Ishikawa (cell line): ENCODE data around the gene CASP10.

Source experiments
- CEBPB ChIP-seq: IDR thresholded peaks from 2 replicates; pipeline ENCODE4 v1.6.1; 2012
- CREB1 ChIP-seq: IDR thresholded peaks from 2 replicates; pipeline ENCODE4 v1.6.1; 2012; ENCODE audit warnings: low read depth
- EGR1 ChIP-seq: IDR thresholded peaks from 2 replicates; pipeline ENCODE4 v1.6.1; 2012
- EP300 ChIP-seq: IDR thresholded peaks from 2 replicates; pipeline ENCODE4 v1.6.1; 2012; ENCODE audit warnings: borderline replicate concordance
- FOXM1 ChIP-seq: IDR thresholded peaks from 2 replicates; pipeline ENCODE4 v1.6.1; 2012; ENCODE audit warnings: low read depth, borderline replicate concordance
- MAX ChIP-seq: IDR thresholded peaks from 2 replicates; pipeline ENCODE4 v1.6.1; 2012
- NFIC ChIP-seq: IDR thresholded peaks from 2 replicates; pipeline ENCODE4 v1.6.1; 2012
- RAD21 ChIP-seq: IDR thresholded peaks from 2 replicates; pipeline ENCODE4 v1.6.1; 2012; ENCODE audit warnings: low read depth
- REST ChIP-seq: IDR thresholded peaks from 2 replicates; pipeline ENCODE4 v1.6.1; 2012; ENCODE audit warnings: low read depth, mild to moderate bottlenecking
- TAF1 ChIP-seq: IDR thresholded peaks from 2 replicates; pipeline ENCODE4 v1.6.1; 2012; ENCODE audit warnings: low read depth, mild to moderate bottlenecking
- TCF12 ChIP-seq: IDR thresholded peaks from 2 replicates; pipeline ENCODE4 v1.6.1; 2012; ENCODE audit warnings: low read depth
- TEAD4 ChIP-seq: IDR thresholded peaks from 2 replicates; pipeline ENCODE4 v1.6.1; 2012
- USF1 ChIP-seq: IDR thresholded peaks from 2 replicates; pipeline ENCODE4 v1.6.1; 2012
- YY1 ChIP-seq: IDR thresholded peaks from 2 replicates; pipeline ENCODE4 v1.6.1; 2012; ENCODE audit warnings: low read depth
- ZBTB7A ChIP-seq: IDR thresholded peaks from 2 replicates; pipeline ENCODE4 v1.6.1; 2012; ENCODE audit warnings: low read depth

CASP10 gene

GRCh38 chr2:201232467-201232815, 49.5 kb downstream of the CASP10 start:
- no peak for TF ChIP-seq CREB1
- TF ChIP-seq ZBTB7A = no peak
- TF ChIP-seq FOXM1 = no peak
- no peak for TF ChIP-seq CEBPB
- TF ChIP-seq TCF12 = no peak
- TF ChIP-seq EGR1 = no peak
- no peak for TF ChIP-seq NFIC
- no peak for TF ChIP-seq TAF1
- TF ChIP-seq RAD21 = no peak
- TF ChIP-seq USF1 = no peak
- TF ChIP-seq TEAD4 = no peak
- TF ChIP-seq EP300 = no peak
- no peak for TF ChIP-seq REST
- no peak for TF ChIP-seq MAX
- TF ChIP-seq YY1 = no peak

GRCh38 chr2:201233192-201233811, 50.4 kb downstream of the CASP10 start:
- TF ChIP-seq TAF1 (peak; percentile 16; the same call in 1 of the 2 replicates), USF1 (peak; percentile 85), TEAD4 (no peak), TCF12 (no peak), NFIC (no peak), YY1 (0 out of 2 replicates have a peak, but pooled peaks have one; percentile 31), MAX (peak; percentile 76), CEBPB (no peak)

- no peak for TF ChIP-seq NFIC
- TF ChIP-seq TAF1 = no peak
- TF ChIP-seq USF1 = no peak
- TF ChIP-seq REST = no peak
- no peak for TF ChIP-seq CEBPB
- TF ChIP-seq EP300 = no peak
- no peak for TF ChIP-seq MAX
Measured at GRCh38 chr2:201233812-201234662, 51.1 kb downstream of the CASP10 start.

- peak; percentile 58 for TF ChIP-seq TEAD4
- no peak for TF ChIP-seq YY1
Measured at GRCh38 chr2:201234663-201235135, 51.8 kb downstream of the CASP10 start.

- TF ChIP-seq TEAD4 = 0 out of 2 replicates have a peak, but pooled peaks have one; percentile 15
- TF ChIP-seq NFIC = peak; percentile 24; the same call in 1 of the 2 replicates
- no peak for TF ChIP-seq TCF12
- TF ChIP-seq RAD21 = peak; percentile 82
- TF ChIP-seq USF1 = no peak
Measured at GRCh38 chr2:201235860-201236811, 53.2 kb downstream of the CASP10 start.
